Embryonic facial prominence (tissue), 1 donor: ENCODE results near the gene ERC2.
A peak's percentile ranks its signal among the peaks of the same experiment; 100 is the strongest.

Source experiments
- DNase-seq: peaks from one replicate; pipeline ENCODE4 v3.0.0-alpha.2; 2016; ENCODE audit errors: extremely low spot score

ERC2 gene

GRCh38 chr3:56366641-56367162, 101.6 kb downstream of the ERC2 start:
- DNase-seq, result no peak

- DNase-seq, result no peak
These were observed 102.2 kb downstream of the ERC2 start for GRCh38 chr3:56365905-56366640.

GRCh38 chr3:56364665-56365064, 103.6 kb downstream of the ERC2 start:
- no peak for DNase-seq

- DNase-seq, result no peak
These were observed 104.5 kb downstream of the ERC2 start for GRCh38 chr3:56363720-56364119.

- DNase-seq, result no peak
These were observed 106.5 kb downstream of the ERC2 start for GRCh38 chr3:56361731-56362130.

GRCh38 chr3:56357266-56357665, 111.0 kb downstream of the ERC2 start:
- no peak for DNase-seq

- DNase-seq, result no peak
These were observed 111.5 kb downstream of the ERC2 start for GRCh38 chr3:56356808-56357207.

- DNase-seq, result no peak
These were observed 112.6 kb downstream of the ERC2 start for GRCh38 chr3:56355570-56356185.

GRCh38 chr3:56351537-56351936, 116.7 kb downstream of the ERC2 start:
- no peak for DNase-seq

GRCh38 chr3:56347219-56347871, 120.9 kb downstream of the ERC2 start:
- no peak for DNase-seq

- DNase-seq, result no peak
These were observed 125.8 kb downstream of the ERC2 start for GRCh38 chr3:56342475-56342874.

- DNase-seq, result no peak
These were observed 128.6 kb downstream of the ERC2 start for GRCh38 chr3:56339671-56340070.

GRCh38 chr3:56339244-56339643, 129.0 kb downstream of the ERC2 start:
- no peak for DNase-seq

GRCh38 chr3:56336023-56336422, 132.2 kb downstream of the ERC2 start:
- DNase-seq, result no peak

GRCh38 chr3:56324473-56324872, 143.8 kb downstream of the ERC2 start:
- DNase-seq, result no peak

GRCh38 chr3:56323986-56324420, 144.3 kb downstream of the ERC2 start:
- DNase-seq, result no peak

- DNase-seq, result no peak
These were observed 145.4 kb downstream of the ERC2 start for GRCh38 chr3:56322862-56323261.

GRCh38 chr3:56321892-56322291, 146.4 kb downstream of the ERC2 start:
- DNase-seq, result no peak

- DNase-seq, result no peak
These were observed 146.9 kb downstream of the ERC2 start for GRCh38 chr3:56321383-56321782.

- DNase-seq, result no peak
These were observed 147.4 kb downstream of the ERC2 start for GRCh38 chr3:56320883-56321282.

GRCh38 chr3:56318891-56319290, 149.4 kb downstream of the ERC2 start:
- DNase-seq, result no peak

- DNase-seq, result no peak
These were observed 151.3 kb downstream of the ERC2 start for GRCh38 chr3:56316944-56317343.

GRCh38 chr3:56314842-56315241, 153.4 kb downstream of the ERC2 start:
- DNase-seq, result peak; percentile 19
